ENCODE results near the gene FSTL5. TPM values are rescaled to one million over a fixed set of nuclear protein-coding genes. Genes with fewer than 3 reads are reported as not detected.

FSTL5 gene
- total RNA-seq, 1 donor, result not detected

DNA sequence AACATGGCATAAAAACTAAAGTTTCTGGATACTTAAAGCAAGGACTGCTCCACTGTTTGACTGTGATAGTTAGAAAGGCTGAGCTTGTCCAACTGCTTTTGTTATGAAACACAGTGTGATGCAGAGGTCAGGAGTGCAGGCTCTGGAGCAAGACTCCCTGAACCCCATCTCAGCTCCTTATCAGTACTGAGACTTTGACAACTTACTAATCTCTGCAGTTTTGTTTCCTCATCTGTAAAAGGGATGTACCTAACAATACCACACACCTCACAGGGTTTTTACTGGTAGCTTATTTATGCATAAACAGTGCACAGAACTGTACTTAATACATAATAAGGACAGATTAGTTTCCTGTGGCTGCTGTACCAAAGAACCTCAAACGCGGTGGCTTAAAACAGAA lies 804.3 kb downstream of the FSTL5 start:
- Histone ChIP-seq H3K9me3 (ENCODE audit: low read depth, low read length) (no peaks in the 10 kb centered on the region), H3K27ac (ENCODE audit: low read depth, low read length) (no peak overlapping the region), H3K4me3 (ENCODE audit: insufficient read depth, low read length) (no peak overlapping the region), H3K4me1 (ENCODE audit: insufficient read depth, low read length) (no peaks in the 10 kb centered on the region), H4K20me1 (ENCODE audit: insufficient read depth, low read length) (no peaks in the 10 kb centered on the region), H2AFZ (ENCODE audit: low read length) (no peak overlapping the region), H3K79me2 (ENCODE audit: insufficient read depth, low read length) (no peaks in the 10 kb centered on the region), H3K4me2 (ENCODE audit: insufficient read depth, low read length) (no peak overlapping the region), H3K27me3 (ENCODE audit: insufficient read depth, low read length) (no peaks in the 10 kb centered on the region), H3K36me3 (ENCODE audit: insufficient read depth, low read length) (no peaks in the 10 kb centered on the region)
- TF ChIP-seq, protein P1, sequence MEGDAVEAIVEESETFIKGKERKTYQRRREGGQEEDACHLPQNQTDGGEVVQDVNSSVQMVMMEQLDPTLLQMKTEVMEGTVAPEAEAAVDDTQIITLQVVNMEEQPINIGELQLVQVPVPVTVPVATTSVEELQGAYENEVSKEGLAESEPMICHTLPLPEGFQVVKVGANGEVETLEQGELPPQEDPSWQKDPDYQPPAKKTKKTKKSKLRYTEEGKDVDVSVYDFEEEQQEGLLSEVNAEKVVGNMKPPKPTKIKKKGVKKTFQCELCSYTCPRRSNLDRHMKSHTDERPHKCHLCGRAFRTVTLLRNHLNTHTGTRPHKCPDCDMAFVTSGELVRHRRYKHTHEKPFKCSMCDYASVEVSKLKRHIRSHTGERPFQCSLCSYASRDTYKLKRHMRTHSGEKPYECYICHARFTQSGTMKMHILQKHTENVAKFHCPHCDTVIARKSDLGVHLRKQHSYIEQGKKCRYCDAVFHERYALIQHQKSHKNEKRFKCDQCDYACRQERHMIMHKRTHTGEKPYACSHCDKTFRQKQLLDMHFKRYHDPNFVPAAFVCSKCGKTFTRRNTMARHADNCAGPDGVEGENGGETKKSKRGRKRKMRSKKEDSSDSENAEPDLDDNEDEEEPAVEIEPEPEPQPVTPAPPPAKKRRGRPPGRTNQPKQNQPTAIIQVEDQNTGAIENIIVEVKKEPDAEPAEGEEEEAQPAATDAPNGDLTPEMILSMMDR (IDR thresholded peaks at IDR 0.05; ENCODE audit: extremely low read depth, low read depth, low read length), result no peak
- DNase-seq (ENCODE audit: insufficient read length, low spot score, missing footprints), result no peak

DNA sequence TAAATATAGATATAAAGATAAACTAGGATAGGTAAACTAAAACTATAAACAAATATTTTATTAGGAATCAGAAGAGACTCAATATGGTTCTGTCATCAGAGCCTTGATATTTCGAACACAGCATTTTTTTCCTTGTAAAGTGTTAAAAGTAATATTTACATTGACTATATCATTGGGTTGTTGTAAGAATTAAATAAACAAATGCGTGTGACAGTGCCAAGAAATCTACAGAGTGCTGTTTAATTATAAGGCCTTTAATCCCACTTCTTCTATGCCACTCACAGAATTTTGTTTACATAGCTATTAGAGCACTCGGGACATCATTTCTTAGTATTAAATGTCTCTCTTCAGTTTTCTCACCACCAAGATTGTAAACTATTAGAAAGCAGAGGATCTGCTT lies 807.4 kb downstream of the FSTL5 start:
- TF ChIP-seq, protein P1 (IDR thresholded peaks at IDR 0.05; ENCODE audit: extremely low read depth, low read depth, low read length), result no peak

DNA sequence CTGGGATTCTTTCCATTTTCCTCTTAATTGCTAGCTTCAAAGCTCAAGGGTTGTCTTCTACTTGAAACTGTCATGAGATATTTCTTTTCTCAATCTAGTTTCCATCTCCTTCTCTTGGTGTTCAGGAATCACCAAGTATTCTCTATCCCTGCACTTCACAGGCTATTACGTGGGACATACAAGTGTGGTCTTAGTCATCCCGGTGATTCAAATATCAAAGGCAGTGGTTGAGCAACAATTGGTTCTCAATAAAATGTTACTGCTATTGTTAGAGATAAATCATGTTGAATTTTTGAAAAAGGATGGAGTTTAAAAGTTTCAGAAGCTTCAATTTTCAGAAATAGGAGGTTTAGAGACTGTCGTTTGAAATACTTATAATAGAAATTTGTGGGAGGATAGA lies 812.9 kb downstream of the FSTL5 start:
- no peak for DNase-seq (ENCODE audit: insufficient read length, low spot score, missing footprints)
- TF ChIP-seq, protein P1 (IDR thresholded peaks at IDR 0.05; ENCODE audit: extremely low read depth, low read depth, low read length), result no peak
- Histone ChIP-seq H3K36me3 (ENCODE audit: insufficient read depth, low read length) (no peaks in the 10 kb centered on the region), H3K4me2 (ENCODE audit: insufficient read depth, low read length) (no peak overlapping the region), H3K27ac (ENCODE audit: low read depth, low read length) (no peak overlapping the region), H3K79me2 (ENCODE audit: insufficient read depth, low read length) (no peaks in the 10 kb centered on the region), H2AFZ (ENCODE audit: low read length) (no peak overlapping the region), H3K4me1 (ENCODE audit: insufficient read depth, low read length) (no peaks in the 10 kb centered on the region), H3K27me3 (ENCODE audit: insufficient read depth, low read length) (no peaks in the 10 kb centered on the region), H4K20me1 (ENCODE audit: insufficient read depth, low read length) (no peaks in the 10 kb centered on the region), H3K9me3 (ENCODE audit: low read depth, low read length) (no peaks in the 10 kb centered on the region), H3K4me3 (ENCODE audit: insufficient read depth, low read length) (no peak overlapping the region)

More for the DNA sequence above, 807.4 kb downstream of the FSTL5 start:
- H2AFZ ChIP-seq (ENCODE audit: low read length), result no peak overlapping the region
- no peaks in the 10 kb centered on the region for H3K36me3 ChIP-seq (ENCODE audit: insufficient read depth, low read length)
- H3K27me3 ChIP-seq (ENCODE audit: insufficient read depth, low read length), result no peaks in the 10 kb centered on the region
- H3K27ac ChIP-seq (ENCODE audit: low read depth, low read length), result no peak overlapping the region
- no peak overlapping the region for H3K4me2 ChIP-seq (ENCODE audit: insufficient read depth, low read length)
- H3K79me2 ChIP-seq (ENCODE audit: insufficient read depth, low read length), result no peaks in the 10 kb centered on the region
- no peak overlapping the region for H3K4me3 ChIP-seq (ENCODE audit: insufficient read depth, low read length)
- H3K9me3 ChIP-seq (ENCODE audit: low read depth, low read length), result no peaks in the 10 kb centered on the region
- DNase-seq (ENCODE audit: insufficient read length, low spot score, missing footprints), result no peak
- no peaks in the 10 kb centered on the region for H3K4me1 ChIP-seq (ENCODE audit: insufficient read depth, low read length)
- H4K20me1 ChIP-seq (ENCODE audit: insufficient read depth, low read length), result no peaks in the 10 kb centered on the region

DNA sequence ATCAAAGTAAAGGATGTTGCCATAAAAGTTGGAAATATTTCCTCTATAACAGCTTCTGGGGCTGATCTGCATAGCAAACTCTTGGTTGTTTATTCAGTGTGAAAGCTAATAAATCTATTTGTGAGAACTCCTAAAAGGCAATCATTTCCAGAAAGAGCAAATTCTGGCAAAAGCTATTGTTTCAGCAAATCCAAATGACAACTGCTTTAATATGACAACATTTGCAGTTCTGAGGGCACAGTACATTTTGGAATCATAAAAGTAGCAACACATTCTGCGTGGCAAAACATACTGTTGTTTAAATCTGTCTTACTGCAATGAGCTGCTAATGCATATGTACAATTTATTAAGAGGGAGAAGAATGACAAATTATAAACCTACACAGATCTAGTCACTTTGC lies 818.1 kb downstream of the FSTL5 start:
- Histone ChIP-seq H3K27ac (ENCODE audit: low read depth, low read length) (no peak overlapping the region), H3K4me1 (ENCODE audit: insufficient read depth, low read length) (no peaks in the 10 kb centered on the region), H2AFZ (ENCODE audit: low read length) (no peak overlapping the region), H4K20me1 (ENCODE audit: insufficient read depth, low read length) (no peaks in the 10 kb centered on the region), H3K9me3 (ENCODE audit: low read depth, low read length) (no peaks in the 10 kb centered on the region), H3K4me3 (ENCODE audit: insufficient read depth, low read length) (no peak overlapping the region), H3K27me3 (ENCODE audit: insufficient read depth, low read length) (no peaks in the 10 kb centered on the region), H3K4me2 (ENCODE audit: insufficient read depth, low read length) (no peak overlapping the region), H3K36me3 (ENCODE audit: insufficient read depth, low read length) (no peaks in the 10 kb centered on the region), H3K79me2 (ENCODE audit: insufficient read depth, low read length) (no peaks in the 10 kb centered on the region)
- TF ChIP-seq, protein P1 (IDR thresholded peaks at IDR 0.05; ENCODE audit: extremely low read depth, low read depth, low read length), result no peak
- DNase-seq (ENCODE audit: insufficient read length, low spot score, missing footprints), result no peak

All from osteoblast (primary cell).